Fibroblast of skin of right quadriceps (primary cell): ENCODE data around the gene VDAC1.
"Not testable (repeated sequence)": the region's sequence is repeated elsewhere in the genome, so short reads cannot be mapped to it uniquely, and the experiment has no call there.

Source experiments
- DNase-seq: peaks from one replicate; pipeline ENCODE4 v3.0.0-alpha.2; 2013

The VDAC1 gene, protein sequence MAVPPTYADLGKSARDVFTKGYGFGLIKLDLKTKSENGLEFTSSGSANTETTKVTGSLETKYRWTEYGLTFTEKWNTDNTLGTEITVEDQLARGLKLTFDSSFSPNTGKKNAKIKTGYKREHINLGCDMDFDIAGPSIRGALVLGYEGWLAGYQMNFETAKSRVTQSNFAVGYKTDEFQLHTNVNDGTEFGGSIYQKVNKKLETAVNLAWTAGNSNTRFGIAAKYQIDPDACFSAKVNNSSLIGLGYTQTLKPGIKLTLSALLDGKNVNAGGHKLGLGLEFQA

DNA sequence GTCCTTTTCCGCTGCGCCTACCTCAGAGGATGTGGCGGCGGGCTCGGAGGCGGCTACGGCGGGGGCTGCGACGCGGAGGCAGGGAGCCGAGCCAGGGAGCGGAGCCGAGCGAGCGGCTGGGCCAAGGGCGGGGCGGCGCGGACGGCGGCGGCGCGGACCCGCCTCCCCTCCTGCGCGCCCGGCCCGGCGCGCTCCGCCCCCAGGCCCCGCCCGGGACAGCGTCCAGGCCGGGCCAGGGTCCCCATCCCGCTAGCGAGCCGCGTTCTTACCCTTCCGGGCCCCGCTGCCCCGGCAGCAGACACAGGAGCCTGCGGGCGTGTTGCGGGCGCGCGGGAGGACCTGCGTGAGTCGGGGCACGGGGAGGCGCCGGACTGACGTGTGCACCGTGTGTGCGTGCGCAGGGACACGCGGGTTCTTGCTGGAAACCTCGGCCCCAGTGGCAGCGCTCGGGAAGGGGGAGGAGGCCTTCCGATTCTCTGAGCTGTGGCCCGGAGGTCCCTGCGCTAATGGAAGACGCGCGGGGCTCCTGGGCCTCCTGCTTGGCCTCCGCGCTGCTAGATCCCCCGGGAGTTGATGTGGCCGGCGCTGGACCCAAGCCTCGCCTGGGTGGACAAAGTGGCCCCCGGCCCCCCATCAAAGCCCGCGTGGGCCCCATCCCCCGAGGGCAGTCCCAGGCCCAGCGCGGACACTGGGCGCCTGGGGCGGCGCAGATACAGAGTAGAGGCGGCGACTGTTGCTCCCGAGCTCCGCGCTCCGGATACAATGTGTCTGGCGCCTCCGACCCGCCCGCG lies at the start of gene VDAC1:
VDAC1 (minus strand) TSS at position 350 of the 791 bp plus-strand sequence. CDS start 11,963 bp downstream, outside the sequence.
- peak; percentile 88 for DNase-seq

DNA sequence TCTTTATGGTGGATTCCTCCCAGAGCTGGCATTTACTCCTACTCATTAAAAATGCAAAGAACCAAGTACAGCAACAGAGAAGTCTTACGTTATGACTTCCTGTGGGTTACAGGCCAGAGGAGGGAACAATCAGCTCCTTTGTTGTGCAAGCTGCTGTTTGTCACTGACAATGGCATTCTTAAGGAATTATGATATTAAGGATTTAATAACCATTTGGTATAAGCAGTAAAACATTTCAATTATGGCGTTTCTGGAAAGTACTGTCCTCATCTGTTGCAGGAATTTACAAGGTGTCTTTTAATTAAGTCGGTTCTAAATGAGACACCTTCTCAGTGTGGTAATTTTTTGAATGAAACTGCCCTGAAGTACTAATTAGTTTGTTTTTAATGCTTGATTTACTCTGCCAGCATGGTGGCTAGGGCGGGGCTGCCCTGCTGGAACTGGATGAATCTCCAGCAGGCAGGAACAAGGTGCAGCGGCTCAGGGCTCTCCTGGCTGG lies 49.1 kb upstream of the VDAC1 start:
- no peak for DNase-seq

DNA sequence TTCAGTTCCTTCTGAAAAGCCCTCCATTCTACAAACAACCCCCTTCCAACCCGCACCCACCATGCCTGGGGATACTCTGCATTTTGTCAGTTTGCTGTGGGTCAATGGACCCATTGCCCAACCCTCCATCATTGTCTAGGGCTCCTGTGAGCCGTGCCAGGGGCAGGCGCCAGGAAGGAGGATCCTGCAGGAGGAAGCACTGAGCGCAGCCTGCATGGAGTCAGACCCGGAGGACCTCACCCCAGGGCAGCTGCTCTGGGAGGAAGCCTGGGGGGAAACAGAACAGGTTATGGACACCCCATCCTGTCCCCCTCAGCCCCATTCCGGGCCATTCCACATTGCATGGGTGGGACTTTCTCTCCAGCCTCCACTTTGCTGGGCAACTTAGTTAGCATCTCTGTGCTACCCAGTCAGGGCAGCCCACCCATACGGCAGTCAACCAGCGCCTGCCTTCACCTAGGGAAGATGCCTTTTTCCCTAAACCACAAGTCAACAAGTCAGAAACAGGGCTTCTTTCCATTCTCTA lies 48.6 kb upstream of the VDAC1 start:
- no peak for DNase-seq

DNA sequence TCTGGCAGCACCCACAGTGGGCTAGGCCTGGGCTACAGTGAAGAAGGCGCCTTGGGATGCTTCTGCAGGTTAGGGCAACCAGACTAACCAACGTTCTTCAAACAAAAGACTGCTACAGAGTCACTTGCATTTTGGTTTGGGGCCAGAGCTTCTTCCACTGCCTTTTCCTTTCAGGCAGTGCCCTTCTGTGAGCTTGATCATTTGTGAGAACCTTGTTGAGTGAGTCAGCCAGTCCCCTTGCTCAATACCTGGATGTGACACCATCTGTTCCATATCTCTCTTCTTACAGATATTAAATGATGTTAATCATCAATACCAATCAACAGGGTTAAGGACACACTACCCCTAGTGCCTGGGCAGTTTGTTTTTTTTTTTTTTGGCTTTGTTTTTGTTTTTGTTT lies 46.5 kb upstream of the VDAC1 start:
- DNase-seq: no peak

DNA sequence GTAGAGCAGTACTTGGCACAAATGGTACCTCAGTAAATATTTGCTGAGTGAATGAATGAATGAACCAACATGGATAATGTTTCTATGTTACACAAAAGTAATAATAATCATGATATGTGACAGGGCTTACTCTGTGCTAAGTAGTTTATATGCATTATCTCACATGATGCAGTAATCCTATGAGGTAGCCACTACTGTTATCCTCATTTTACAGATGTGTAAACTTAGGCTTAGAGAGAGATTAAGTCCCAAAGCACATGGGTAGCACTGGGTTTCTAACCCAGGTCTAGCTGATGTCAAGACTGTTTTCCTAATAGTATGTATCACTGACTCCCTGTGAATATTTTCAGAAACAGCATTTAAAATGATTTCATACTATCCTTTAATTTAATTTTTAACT lies 44.1 kb upstream of the VDAC1 start:
- no peak for DNase-seq

DNA sequence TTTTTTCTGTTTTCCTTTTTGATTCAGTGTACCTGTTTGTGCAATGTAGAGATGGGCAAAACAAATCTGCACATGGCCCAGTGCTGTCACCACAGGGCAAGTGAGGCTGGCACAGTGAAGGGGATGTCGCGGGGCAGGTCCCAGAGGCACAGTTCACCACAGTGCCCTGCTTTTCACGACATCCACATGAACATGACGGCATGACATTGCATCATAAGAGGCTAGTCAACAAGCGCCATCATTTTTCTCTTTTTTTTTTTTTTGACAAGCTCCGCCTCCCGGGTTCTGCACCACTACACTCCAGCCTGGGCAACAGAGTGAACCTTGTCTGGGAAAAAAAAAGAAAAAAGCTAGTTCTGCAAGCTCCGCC lies 42.9 kb upstream of the VDAC1 start:
- DNase-seq: no peak

DNA sequence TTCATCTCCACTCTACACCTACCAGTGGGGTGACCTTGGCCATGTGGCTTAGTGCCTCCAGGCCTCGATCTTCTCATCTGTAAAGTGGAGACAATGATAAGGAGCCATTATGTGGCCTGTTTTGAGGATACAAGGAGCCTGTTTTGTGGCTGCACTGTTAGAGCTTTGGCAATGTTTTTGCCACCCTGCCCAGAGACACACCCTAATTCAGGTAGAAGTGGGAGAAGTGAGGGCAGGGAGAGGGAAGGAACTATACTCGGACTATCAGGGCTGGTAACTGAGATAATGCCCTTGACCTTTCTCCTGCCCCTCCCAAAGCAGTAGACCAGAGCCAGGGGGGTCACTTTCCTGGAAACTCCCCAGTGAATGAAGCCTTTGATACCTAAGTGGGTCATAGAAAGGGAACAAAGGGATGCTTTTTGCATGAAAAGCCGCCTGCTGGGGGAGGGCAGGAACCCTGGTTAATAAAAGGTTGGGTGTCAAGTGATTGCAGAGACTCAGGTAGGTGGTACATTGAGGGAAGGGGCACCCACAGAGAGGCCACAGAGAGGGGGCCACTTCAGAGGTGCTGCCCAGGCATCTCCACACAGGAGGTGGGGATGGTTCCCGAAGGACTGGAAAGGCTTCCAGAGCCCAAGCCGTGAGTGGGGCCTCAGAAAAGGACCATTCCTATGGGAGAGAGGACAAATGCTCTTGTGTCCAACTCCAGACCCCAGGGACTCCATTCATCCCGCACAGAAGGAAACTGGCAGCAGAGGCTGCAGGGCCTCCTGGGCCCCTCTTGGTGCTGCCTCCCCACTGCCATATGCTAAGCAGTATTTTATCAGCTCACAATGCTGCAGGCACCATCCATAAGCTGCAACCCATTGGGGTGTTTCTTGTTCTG lies 42.3 kb upstream of the VDAC1 start:
- no peak for DNase-seq

DNA sequence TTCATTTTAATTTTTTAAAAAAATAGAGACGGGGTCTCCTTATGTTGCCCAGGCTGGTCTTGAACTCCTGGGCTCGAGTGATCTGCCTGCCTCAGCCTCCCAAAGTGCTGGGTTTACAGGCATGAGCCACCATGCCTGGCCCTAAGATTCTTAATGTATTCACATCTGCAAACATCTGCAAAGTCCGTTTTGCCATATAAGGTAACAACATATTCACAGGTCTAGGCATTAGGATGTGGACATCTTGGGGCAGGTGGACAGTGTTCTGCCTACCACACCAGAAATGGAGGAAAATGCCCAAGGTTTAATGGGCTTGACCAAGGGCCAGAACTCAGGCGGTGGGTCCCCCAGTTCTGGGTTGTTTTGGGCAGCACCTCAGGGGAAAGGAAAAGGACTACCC lies 41.6 kb upstream of the VDAC1 start:
- DNase-seq: no peak

DNA sequence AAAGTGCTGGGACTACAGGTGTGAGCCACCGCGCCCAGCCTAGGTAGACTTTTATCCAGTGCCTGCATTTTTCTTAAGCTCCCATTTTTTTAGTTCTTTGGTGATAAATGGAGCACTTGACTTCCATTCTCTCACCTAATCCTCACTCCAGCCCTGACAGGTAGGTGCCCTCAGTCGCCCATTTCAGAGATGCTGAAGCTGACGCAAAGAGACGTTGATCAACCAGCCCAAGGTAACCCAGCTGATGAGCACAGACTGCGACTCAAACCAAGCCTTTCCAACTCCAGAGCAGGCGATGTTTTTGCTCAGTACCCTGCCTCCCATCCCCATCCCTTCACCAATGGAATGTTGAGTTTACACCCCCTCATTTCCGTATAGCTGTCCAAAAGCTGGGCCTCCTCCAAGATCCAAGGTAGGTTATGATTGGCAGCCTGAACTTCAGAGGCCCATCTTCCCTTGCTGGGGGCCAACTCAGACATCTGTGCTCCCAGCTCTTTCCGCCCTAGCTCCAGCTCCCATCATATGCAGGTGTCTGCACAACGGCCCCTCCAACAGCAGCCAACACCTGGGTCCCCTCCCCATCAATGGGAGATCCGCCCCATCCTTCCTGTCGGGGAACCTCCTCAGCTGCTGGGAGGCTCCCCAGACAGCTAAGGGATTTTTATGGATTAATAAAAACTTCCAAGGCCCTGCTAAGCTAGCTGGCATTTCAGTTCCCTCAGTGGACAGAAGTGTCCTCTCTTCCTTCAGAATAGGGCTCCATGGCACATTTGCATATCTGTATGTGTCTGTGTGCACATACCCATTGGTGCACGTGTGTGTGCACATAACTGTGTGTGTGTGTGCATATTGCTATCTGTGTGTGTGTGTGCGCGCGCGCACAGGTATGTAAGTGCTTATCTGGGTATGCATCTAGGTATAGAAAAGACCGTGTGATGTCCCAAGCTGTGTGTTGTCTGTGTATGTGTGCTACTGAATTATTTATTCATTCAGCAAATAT lies 39.3 kb upstream of the VDAC1 start:
- no peak for DNase-seq

DNA sequence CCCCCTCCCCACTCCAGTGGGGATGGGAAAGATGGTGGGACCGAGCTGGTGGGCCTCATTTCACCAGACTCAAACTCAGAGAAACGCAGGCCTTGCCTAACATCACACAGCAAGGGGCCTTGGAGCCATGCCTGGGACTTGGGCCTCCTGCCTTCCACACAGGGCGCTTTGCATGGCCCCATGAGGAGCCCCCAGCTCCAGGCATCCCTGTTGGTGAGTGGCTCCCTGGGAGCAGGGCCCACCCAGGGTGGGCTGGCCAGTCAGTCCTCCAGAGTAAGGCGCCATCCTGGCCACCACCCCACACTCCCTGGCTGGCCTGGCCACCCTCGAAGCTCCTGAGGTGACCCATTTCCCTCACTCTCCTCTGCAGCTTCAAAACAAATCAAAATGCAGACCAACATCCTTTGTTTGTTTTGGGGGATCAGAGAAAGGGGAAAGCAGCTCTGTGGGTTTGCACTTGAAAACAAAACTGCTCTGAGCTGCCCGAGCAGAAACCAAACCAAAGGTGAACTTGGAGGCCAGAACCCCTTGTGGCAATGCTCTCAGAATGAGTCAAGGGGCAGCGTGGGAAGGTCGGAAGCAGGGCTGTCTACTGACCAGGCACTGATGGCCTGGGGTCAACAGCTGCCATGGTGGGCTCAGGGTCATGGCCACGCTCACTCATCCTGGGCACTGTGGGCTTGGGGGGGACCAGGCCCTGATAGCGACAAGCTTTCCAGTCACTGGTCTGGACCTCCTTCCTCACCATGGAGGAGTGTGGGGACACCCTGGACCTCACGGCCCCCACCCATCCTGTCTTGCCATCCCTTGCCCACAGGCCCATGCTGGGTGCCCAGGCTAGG lies 37.0 kb upstream of the VDAC1 start:
- no peak for DNase-seq

DNA sequence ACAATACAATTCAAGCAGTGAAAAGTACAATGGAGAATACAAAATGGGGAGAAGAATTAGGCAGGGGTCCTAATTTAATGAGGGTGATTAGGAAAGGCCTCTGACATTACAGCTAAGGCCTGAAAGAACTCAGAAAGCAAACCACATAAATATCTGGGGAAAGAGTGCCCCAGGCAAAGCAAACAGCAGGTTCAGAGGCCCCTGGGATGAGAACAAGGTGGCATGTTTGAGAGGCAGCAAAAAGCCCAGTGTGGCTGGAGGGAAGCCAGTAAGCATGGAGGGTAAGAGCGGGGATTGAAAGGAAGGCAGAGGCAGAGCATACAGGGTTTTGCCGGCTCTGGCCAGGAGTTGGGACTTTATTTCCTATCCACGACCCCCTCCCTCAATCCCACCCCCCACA lies 33.4 kb upstream of the VDAC1 start:
- DNase-seq: no peak

DNA sequence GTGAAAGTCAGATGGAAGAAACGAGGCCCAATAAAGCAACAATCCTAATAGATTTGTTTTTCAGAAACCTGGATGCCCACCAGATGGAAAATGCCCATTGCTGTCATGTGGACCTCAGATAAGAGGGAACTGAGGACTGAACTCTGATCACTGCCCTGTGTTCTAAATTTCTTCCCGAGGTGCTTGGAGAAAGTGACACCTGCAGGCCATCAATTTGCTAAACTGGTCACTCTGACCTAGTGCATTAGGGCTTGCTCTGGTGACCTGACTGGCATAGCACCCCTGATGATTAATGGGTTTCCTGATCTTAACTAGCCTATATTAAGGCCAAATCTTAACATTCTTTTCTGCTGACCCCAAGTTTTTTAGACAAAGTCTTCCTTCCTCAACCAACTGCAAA lies 32.4 kb upstream of the VDAC1 start:
- no peak for DNase-seq

DNA sequence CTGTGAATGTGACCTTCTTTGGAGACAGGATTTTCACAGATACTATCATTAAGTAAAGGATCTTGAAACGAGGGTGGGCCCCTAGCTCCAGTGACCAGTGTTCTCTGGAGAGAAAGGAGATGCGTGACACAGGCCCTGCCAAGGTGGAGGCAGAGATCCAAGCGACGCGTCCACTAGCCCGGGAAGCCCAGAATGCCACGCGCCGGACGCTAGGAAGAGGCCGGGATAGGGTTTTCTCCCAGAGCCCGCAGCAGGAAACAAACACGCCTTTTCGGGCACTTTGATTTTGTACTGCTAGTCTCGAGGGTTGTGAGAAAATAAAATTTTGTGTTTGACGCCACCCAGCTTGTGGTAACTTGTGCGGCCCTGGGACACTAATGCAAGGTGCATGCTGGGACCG lies 29.6 kb upstream of the VDAC1 start:
- DNase-seq: no peak

DNA sequence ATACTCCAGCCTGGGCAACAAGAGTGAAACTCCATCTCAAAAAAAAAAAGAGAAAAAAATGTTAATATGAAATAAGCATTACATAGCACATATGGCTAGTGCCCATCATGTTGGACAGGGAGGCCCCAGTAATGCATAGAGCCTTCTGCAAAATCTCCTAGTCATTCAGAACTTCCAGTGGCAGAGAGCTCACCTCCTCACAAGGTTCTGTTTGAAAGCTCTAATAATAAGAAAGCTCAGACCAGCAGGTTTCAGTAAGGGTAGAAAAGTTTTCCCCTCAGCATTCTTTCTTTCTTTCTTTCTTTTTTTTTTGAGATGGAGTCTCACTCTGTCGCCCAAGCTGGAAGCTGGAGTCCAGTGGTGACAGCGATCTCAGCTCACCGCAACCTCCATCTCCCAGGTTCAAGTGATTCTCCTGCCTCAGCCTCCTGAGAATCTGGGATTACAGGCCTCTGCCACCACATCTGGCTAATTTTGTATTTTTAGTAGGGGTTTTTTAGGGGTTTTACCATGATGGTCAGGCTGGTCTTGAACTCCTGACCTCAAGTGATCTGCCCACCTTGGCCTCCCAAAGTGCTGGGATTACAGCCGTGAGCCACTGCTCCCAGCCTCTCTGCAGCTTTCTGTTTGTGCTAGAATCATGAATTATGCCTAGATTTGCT lies 25.7 kb upstream of the VDAC1 start:
- DNase-seq: not testable (repeated sequence)

DNA sequence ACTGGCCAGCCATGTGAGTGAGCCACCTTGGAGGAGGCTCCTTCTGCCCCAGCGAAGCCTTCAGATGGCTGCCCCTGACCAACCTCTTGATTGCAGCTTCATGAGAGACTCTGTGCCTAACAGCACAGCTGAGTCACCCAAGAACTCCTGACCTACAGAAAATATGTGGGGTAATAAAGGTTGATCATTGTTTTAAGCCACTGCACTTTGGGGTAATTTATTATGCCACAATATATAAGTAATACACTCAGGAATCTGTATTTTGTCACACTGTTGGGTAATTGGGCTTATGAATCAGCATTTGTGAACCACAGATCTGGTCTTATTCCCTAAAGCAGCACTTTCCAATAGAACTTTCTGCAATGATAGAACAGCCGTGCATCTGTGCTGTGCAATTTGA lies 24.4 kb upstream of the VDAC1 start:
- DNase-seq: peak; percentile 97

DNA sequence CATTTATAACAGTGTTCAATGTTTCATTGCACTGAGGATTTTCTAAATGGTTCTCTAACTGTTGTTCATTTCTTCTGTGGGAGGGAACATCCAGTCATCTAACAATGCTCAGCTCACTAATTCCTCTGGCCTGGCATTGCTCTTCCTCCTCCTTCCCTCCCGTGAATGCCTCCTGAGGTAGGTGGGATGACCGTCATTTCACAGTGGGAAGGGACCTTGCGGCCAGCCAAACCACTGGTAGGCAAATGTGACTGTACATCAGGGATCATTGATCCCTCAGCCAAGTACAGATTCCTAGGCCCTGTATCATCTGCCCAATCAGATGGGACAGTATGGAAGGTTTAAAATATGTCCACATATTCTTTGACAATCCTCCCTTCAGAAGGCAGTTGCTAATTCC lies 23.7 kb upstream of the VDAC1 start:
- DNase-seq: no peak

DNA sequence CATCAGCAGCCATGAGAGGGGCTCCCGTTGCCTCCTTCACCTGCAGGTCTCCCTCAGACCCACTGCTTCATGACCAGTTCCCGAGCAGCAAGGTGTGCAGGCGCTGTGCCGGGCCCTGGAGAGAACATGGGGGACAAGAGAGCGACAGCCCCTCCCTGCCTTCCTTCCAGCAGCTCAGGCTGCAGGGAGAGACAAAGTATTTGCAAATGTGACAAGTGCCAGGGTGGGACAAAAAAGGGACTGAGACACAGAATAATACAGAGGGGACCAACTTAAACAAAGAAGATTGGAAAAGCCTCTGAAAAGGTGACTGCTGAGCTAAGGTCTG lies 22.5 kb upstream of the VDAC1 start:
- DNase-seq: no peak

DNA sequence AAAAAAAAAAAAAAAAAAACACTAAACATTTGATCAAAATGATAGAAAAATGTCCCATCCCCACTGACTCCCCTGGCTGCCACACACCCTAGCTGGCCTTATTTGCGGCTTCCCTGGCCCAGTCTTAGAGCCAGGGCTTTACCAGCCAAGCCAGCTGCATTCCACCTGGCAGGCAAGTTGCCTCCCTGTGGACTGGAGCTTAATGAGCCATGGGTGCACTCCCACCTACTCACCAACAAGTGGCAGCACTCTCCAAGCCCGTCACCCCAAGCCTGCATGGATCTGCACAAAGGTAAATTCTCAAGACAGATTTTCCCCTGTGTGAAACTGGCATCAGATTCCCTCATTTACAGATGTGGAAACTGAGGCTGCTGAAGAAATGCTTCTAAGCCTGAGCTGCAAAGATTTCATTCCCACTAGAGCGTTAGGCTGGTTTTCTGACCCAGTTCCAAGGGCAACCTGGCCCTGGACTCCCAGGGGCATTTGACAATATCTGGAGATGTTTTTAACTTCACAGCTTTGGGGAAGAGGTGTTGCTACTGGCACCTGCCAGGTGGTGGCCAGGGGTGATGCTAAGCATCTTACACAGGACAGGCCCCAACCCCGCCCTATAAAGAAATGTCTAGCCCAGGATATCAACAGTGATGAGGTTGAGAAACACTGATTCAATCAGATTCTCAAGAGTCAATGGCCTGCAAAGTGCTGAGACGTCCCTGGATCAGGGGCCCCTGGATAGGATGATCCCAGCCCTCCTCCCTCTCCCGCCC lies 21.9 kb upstream of the VDAC1 start:
- DNase-seq: peak; percentile 57

DNA sequence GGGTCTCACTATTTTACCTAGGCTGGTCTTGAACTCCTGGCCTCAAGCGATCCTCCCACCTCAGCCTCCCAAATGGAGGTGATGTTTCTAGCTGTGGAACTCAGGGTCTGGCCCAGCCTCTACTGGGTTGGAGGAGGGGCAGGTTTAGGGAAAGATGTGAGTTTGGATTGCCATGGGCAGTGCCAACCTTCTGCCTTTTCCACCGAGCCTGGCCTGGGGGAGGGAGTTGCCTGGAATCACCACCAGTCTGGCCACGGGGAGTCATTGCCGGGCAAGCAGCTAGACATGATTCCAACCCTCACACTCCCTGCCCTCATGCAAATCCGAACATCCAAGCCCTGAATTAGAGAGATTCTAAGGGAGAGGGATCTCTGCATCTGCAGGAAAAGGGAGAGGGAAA lies 21.0 kb upstream of the VDAC1 start:
- no peak for DNase-seq

DNA sequence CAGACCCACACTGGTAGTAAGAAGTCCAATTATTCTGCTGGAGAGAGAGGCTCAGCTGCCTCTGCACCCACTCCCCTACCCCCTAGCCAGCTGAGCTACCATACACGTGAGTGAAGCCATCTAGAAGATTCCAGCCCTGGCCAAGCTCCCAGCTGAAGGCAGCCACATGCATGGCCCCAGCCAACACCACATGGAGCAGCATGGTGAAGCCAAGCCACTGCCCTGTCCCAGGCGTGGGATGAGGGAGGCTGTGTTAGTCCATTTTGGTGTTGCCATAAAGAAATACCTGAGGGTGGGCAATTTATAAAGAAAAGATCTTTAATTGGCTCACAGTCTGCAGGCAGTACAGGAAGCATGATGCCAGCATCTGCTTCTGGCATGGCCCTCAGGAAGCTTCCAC lies 20.0 kb upstream of the VDAC1 start:
- no peak for DNase-seq
